Panc1 (cell line): ENCODE measurements around the gene ITGB6. TPM values are rescaled to one million over a fixed set of nuclear protein-coding genes. Genes with fewer than 3 reads are reported as not detected.

Source experiments
- ATAC-seq: fragments of 200-7000 bp; cut with Tn5 transposase; 2 replicates; pipeline ENCODE4 v1.9.1; 2020; ENCODE audit warnings: mild to moderate bottlenecking, moderate library complexity
- Bru-seq: library from RNA; stranded (reverse); fragments of 400-500 nt; gene quantifications from one replicate; lab custom pipeline; 2021; lab: Mats Ljungman, UMichigan
- BruChase-seq, 2 experiments: library from RNA; stranded (reverse); fragments of 400-500 nt; gene quantifications; one replicate each; lab custom pipeline; 2021; lab: Mats Ljungman, UMichigan
- BruUV-seq: library from RNA; stranded (reverse); fragments of 400-500 nt; replicated peaks from 2 replicates; lab custom pipeline; 2021; lab: Mats Ljungman, UMichigan
- CTCF ChIA-PET: fragments of 300-600 bp; sonication (Branson Sonifier 250); formaldehyde crosslinking; loops from one replicate; lab custom pipeline; 2022; ENCODE audit warnings: antibody characterized with exemption; lab: Charles Lee
- POLR2A ChIA-PET: fragments of 300-600 bp; sonication (Branson Sonifier 250); formaldehyde crosslinking; loops from one replicate; lab custom pipeline; 2022; ENCODE audit warnings: antibody characterized with exemption; lab: Charles Lee
- DNase-seq: peaks from one replicate; pipeline ENCODE4 v3.0.0-alpha.2; 2010; ENCODE audit warnings: low read depth, low spot score
- H3K27ac ChIP-seq: 2 replicates; pipeline ENCODE4 v1.5.1; 2011; ENCODE audit warnings: mild to moderate bottlenecking, low read length, inconsistent platforms
- H3K27me3 ChIP-seq: fragments of 200-500 bp; sonication (Bioruptor generic); 2 replicates; pipeline ENCODE4 v1.6.0; 2014; ENCODE audit warnings: low read length, inconsistent platforms; ENCODE audit not compliant: control insufficient read depth, insufficient read depth
- H3K36me3 ChIP-seq: fragments of 200-500 bp; sonication (Bioruptor generic); 2 replicates; pipeline ENCODE4 v1.5.1; 2014; ENCODE audit warnings: inconsistent platforms, mild to moderate bottlenecking, low read length, moderate library complexity; ENCODE audit not compliant: control insufficient read depth, insufficient read depth
- H3K4me1 ChIP-seq: 2 replicates; pipeline ENCODE4 v1.5.1; 2011; ENCODE audit warnings: inconsistent platforms, mild to moderate bottlenecking, low read length, moderate library complexity; ENCODE audit not compliant: control insufficient read depth, insufficient read depth
- H3K4me3 ChIP-seq, 2 experiments: 2 replicates each; pipeline ENCODE4 v1.5.1; 2011 to 2012; ENCODE audit warnings: low read depth in 2 of 2, low read length in 2 of 2, mild to moderate bottlenecking in 2 of 2, inconsistent platforms in 1 of 2, moderate library complexity in 1 of 2
- H3K9me3 ChIP-seq: fragments of 200-500 bp; sonication (Bioruptor generic); 2 replicates; pipeline ENCODE4 v1.5.1; 2014; ENCODE audit warnings: low read depth, mild to moderate bottlenecking, inconsistent platforms, low read length, moderate library complexity; ENCODE audit not compliant: control insufficient read depth, insufficient read depth
- POLR2AphosphoS5 ChIP-seq: IDR thresholded peaks from 2 replicates; pipeline ENCODE4 v1.6.1; 2012; ENCODE audit warnings: mild to moderate bottlenecking, low read depth, low read length, moderate library complexity
- SIN3A ChIP-seq: IDR thresholded peaks from 2 replicates; pipeline ENCODE4 v1.6.1; 2012; ENCODE audit warnings: low read depth, mild to moderate bottlenecking, low read length, moderate library complexity, borderline replicate concordance; ENCODE audit not compliant: insufficient read depth
- TCF7L2 ChIP-seq: IDR thresholded peaks from 2 replicates; pipeline ENCODE4 v1.6.1; 2011; ENCODE audit warnings: mild to moderate bottlenecking, low read depth, low read length, inconsistent platforms
- in situ Hi-C: cut with HindIII; loops from 2 replicates; pipeline ENCODE4 v1.10.0; 2016; ENCODE audit warnings: low sequenced_read_pairs, low pct_unique_long_range_greater_than_20kb
- intact Hi-C: fragments of 100-400 bp; cut with micrococcal nuclease; formaldehyde crosslinking; loops from one replicate; pipeline ENCODE4 v1.10.0; 2022; ENCODE audit not compliant: unreplicated experiment
- long read RNA-seq: library from polyadenylated mRNA; unstranded; transcript quantifications from one replicate; pipeline ENCODE4 v2.0.0, GENCODE V29; 2021; ENCODE audit not compliant: unreplicated experiment
- polyA plus RNA-seq: library from polyadenylated mRNA; unstranded; fragments of >200 nt; gene quantifications from one replicate; pipeline ENCODE4 v1.2.1, GENCODE V29; 2012; ENCODE audit warnings: missing spikeins; ENCODE audit not compliant: insufficient read length
- total RNA-seq: library from RNA; stranded (reverse); gene quantifications from one replicate; pipeline ENCODE4 v1.2.1, GENCODE V29; 2021; ENCODE audit not compliant: unreplicated experiment
- TF ChIP-seq, protein P1 (sequence below): fragments of 450-650 bp; IDR thresholded peaks from 2 replicates; pipeline ENCODE4 v1.5.1; 2017; ENCODE audit warnings: mild to moderate bottlenecking
- TF ChIP-seq, protein P2 (sequence below), 2 experiments: IDR thresholded peaks; 2 replicates each; pipeline ENCODE4 v1.6.1; 2011 to 2012; ENCODE audit warnings: low read depth in 2 of 2, control low read depth in 1 of 2, low read length in 1 of 2, mild to moderate bottlenecking in 1 of 2, moderate library complexity in 1 of 2; ENCODE audit not compliant: insufficient read depth in 1 of 2

Gene ITGB6, protein sequence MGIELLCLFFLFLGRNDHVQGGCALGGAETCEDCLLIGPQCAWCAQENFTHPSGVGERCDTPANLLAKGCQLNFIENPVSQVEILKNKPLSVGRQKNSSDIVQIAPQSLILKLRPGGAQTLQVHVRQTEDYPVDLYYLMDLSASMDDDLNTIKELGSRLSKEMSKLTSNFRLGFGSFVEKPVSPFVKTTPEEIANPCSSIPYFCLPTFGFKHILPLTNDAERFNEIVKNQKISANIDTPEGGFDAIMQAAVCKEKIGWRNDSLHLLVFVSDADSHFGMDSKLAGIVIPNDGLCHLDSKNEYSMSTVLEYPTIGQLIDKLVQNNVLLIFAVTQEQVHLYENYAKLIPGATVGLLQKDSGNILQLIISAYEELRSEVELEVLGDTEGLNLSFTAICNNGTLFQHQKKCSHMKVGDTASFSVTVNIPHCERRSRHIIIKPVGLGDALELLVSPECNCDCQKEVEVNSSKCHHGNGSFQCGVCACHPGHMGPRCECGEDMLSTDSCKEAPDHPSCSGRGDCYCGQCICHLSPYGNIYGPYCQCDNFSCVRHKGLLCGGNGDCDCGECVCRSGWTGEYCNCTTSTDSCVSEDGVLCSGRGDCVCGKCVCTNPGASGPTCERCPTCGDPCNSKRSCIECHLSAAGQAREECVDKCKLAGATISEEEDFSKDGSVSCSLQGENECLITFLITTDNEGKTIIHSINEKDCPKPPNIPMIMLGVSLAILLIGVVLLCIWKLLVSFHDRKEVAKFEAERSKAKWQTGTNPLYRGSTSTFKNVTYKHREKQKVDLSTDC
- total RNA-seq (0.08 TPM), Bru-seq, nascent RNA (percentile 13 among the genes with signal in this experiment), BruChase-seq, experiment 1, labeled RNA remaining after a 2-hour chase (percentile 11 among the genes with signal in this experiment), BruChase-seq, experiment 2, labeled RNA remaining after a 6-hour chase (percentile 17 among the genes with signal in this experiment)
- not detected for polyA plus RNA-seq
- long read RNA-seq, result 0 reads

DNA sequence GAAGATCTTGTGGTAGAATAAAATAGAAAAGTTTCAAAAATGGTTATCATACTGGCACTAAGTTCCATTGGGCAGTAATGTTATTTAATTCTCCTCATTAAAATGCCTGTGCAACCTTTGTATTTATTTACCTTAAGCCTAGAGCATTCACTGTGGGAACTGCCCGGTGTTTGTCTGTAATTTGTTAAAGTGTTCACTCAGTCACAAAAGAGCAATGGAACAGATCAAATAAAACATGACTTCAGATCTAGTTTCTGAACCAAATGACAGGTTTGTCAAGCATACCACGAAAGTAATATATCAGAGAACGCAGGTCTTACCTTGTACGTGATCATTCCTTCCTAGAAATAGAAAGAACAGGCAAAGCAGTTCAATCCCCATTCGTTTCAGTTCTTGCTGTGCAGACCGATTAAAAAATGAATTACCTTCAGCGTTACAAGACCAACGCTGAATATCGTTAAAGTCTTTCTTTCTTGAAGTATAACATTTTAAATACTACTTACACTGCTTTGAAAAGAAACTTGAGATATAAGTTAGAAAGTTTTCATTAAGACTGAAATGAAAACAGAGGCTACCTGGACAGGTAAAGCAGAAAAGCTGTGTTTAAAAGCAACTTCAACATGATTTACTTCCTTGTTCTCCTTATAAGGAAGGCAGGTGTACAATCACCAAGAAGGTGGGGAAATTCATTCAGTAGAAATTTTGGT is at the start of gene ITGB6:
Gene ITGB6 (minus strand): TSS at position 590 of the 707 bp plus-strand sequence. CDS start 209 bp downstream, at position 381.
- H3K4me1 ChIP-seq, result peaks cover 11% of the 10 kb centered on the region
- intact Hi-C loops (no loop called here), in situ Hi-C loops (no loop called here)
- H3K27me3 ChIP-seq, result no peaks in the 10 kb centered on the region
- no peak for TF ChIP-seq SIN3A
- TF ChIP-seq, protein P1, sequence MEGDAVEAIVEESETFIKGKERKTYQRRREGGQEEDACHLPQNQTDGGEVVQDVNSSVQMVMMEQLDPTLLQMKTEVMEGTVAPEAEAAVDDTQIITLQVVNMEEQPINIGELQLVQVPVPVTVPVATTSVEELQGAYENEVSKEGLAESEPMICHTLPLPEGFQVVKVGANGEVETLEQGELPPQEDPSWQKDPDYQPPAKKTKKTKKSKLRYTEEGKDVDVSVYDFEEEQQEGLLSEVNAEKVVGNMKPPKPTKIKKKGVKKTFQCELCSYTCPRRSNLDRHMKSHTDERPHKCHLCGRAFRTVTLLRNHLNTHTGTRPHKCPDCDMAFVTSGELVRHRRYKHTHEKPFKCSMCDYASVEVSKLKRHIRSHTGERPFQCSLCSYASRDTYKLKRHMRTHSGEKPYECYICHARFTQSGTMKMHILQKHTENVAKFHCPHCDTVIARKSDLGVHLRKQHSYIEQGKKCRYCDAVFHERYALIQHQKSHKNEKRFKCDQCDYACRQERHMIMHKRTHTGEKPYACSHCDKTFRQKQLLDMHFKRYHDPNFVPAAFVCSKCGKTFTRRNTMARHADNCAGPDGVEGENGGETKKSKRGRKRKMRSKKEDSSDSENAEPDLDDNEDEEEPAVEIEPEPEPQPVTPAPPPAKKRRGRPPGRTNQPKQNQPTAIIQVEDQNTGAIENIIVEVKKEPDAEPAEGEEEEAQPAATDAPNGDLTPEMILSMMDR, result no peak
- no peak for TF ChIP-seq POLR2AphosphoS5
- no peak for TF ChIP-seq TCF7L2
- TF ChIP-seq, protein P2, sequence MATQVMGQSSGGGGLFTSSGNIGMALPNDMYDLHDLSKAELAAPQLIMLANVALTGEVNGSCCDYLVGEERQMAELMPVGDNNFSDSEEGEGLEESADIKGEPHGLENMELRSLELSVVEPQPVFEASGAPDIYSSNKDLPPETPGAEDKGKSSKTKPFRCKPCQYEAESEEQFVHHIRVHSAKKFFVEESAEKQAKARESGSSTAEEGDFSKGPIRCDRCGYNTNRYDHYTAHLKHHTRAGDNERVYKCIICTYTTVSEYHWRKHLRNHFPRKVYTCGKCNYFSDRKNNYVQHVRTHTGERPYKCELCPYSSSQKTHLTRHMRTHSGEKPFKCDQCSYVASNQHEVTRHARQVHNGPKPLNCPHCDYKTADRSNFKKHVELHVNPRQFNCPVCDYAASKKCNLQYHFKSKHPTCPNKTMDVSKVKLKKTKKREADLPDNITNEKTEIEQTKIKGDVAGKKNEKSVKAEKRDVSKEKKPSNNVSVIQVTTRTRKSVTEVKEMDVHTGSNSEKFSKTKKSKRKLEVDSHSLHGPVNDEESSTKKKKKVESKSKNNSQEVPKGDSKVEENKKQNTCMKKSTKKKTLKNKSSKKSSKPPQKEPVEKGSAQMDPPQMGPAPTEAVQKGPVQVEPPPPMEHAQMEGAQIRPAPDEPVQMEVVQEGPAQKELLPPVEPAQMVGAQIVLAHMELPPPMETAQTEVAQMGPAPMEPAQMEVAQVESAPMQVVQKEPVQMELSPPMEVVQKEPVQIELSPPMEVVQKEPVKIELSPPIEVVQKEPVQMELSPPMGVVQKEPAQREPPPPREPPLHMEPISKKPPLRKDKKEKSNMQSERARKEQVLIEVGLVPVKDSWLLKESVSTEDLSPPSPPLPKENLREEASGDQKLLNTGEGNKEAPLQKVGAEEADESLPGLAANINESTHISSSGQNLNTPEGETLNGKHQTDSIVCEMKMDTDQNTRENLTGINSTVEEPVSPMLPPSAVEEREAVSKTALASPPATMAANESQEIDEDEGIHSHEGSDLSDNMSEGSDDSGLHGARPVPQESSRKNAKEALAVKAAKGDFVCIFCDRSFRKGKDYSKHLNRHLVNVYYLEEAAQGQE (IDR thresholded peaks at IDR 0.05; ENCODE audit: insufficient read depth in 1 of 2, low read depth in 2 of 2, low read length in 1 of 2), result no peak
- DNase-seq, result no peak
- H3K36me3 ChIP-seq, result no peaks in the 10 kb centered on the region
- H3K4me3 ChIP-seq, result no peak within 1 kb of the TSS
- BruUV-seq, result no TSS peak
- ChIA-PET POLR2A (interaction anchor here (0.5 kb wide), 1 partner anchor 9 kb away, joined by 7 read pairs; no protein-coding TSS in a partner anchor), CTCF (no interaction called here)
- H3K27ac ChIP-seq, result peak within 1 kb of the TSS; percentile 65; the same call in 1 of the 2 replicates
- no peak for ATAC-seq
- no peaks in the 10 kb centered on the region for H3K9me3 ChIP-seq

DNA sequence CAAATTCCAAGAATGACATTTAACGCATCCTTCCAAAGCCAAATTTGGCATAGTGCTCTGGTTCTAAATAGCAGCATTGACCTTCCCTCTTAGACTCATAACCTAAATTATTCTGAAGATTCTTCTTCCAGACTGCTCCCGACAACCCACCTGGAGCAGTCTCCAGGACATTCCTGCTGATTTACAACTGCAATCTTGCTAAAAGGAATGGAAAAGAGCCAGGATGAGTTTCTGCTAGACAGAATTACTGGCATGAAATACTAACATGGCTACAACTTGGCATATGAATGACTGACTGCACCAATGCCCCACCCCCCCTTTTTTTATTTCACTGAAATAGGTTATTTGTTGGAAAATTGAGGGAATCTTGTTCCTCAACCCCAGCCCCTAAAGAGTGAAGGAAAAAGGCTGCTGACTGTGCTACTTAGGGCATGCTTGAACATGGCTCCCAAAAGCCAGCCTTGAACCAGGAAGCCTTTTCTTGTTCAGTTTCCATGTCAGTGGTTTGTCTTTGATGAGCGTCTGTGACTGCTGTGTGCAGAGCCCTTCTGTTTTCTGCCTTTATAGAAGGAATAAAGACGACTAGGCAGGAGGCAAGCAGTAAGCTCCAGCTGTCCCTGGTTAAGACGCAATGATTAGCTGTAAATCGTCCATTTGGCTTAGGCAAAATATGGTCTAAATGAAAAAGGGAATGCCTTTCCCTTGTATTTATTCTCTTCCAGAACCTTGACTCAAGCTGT is 47.4 kb upstream of the ITGB6 start:
- BruUV-seq, result no TSS peak
- H3K27ac ChIP-seq, result 0 out of 2 replicates have a peak overlapping the region, but pooled peaks have one; percentile 44
- intact Hi-C loops (no loop called here), in situ Hi-C loops (no loop called here)
- TF ChIP-seq, protein P1, result no peak
- TF ChIP-seq TCF7L2, result no peak
- TF ChIP-seq SIN3A, result no peak
- no peak for TF ChIP-seq POLR2AphosphoS5
- TF ChIP-seq, protein P2 (IDR thresholded peaks at IDR 0.05; ENCODE audit: insufficient read depth in 1 of 2, low read depth in 2 of 2, low read length in 1 of 2), result no peak
- H3K9me3 ChIP-seq, result no peaks in the 10 kb centered on the region
- H3K36me3 ChIP-seq, result no peaks in the 10 kb centered on the region
- ATAC-seq (no peak), DNase-seq (no peak)
- H3K27me3 ChIP-seq, result no peaks in the 10 kb centered on the region
- H3K4me3 ChIP-seq, result no peak overlapping the region
- CTCF ChIA-PET, result no interaction called here
- POLR2A ChIA-PET, result no interaction called here
- peaks cover 10% of the 10 kb centered on the region for H3K4me1 ChIP-seq
